Tibial nerve (tissue), 4 donors: Measurements from ENCODE around the gene GASK1A.

Experiments
- CTCF ChIP-seq, 5 experiments: fragments of 200-600 bp in 3 of 5; fragments of 450-650 bp in 2 of 5; sonication (generic) in 3 of 5; IDR thresholded peaks; one replicate each; pipeline ENCODE4 v1.5.1; 2016 to 2019; ENCODE audit warnings: antibody characterized with exemption in 5 of 5, mild to moderate bottlenecking in 3 of 5, moderate library complexity in 2 of 5
- EP300 ChIP-seq, 2 donors: sonication (generic); formaldehyde crosslinking; IDR thresholded peaks; one replicate each; pipeline ENCODE4 v1.6.1; 2017; ENCODE audit warnings: antibody characterized with exemption in 2 of 2, mild to moderate bottlenecking in 1 of 2
- POLR2A ChIP-seq, 2 donors: fragments of 450-650 bp; IDR thresholded peaks; one replicate each; pipeline ENCODE4 v1.6.1; 2017; ENCODE audit warnings: antibody characterized with exemption in 2 of 2, mild to moderate bottlenecking in 2 of 2, moderate library complexity in 2 of 2

- no peak for TF ChIP-seq CTCF (IDR thresholded peaks at IDR 0.05)
- TF ChIP-seq POLR2A (IDR thresholded peaks at IDR 0.05), result no peak
- no peak for TF ChIP-seq EP300 (IDR thresholded peaks at IDR 0.05)
Measured at GRCh38 chr3:42984701-42985100, 5.6 kb downstream of the GASK1A start.
